Tibial artery (tissue), 4 donors: ENCODE data around the gene FSD2.

Experiments
- DNase-seq, 2 donors: peaks; one replicate each; pipeline ENCODE4 v3.0.0-alpha.2; 2019
- H3K27ac ChIP-seq, 2 donors: fragments of 200-600 bp; sonication (generic) in 1 of 2; 1 replicate in 1 of 2; 2 replicates in 1 of 2; pipeline ENCODE4 v1.5.1; 2018 to 2019; ENCODE audit warnings: mild to moderate bottlenecking in 1 of 2
- H3K27me3 ChIP-seq, 2 donors: fragments of 200-600 bp; sonication (generic) in 1 of 2; one replicate each; pipeline versions ENCODE4 v1.5.1 to v1.6.0; 2016 to 2019
- H3K36me3 ChIP-seq, 3 donors: fragments of 200-600 bp; sonication (generic) in 2 of 3; one replicate each; pipeline ENCODE4 v1.5.1; 2016 to 2019; ENCODE audit warnings: mild to moderate bottlenecking in 2 of 3
- H3K4me1 ChIP-seq, 4 donors: fragments of 200-600 bp; sonication (generic) in 2 of 4; 1 replicate in 3 of 4; 2 replicates in 1 of 4; pipeline ENCODE4 v1.5.1; 2016 to 2019
- H3K4me3 ChIP-seq, 2 donors: fragments of 200-600 bp; sonication (generic) in 1 of 2; 1 replicate in 1 of 2; 2 replicates in 1 of 2; pipeline ENCODE4 v1.5.1; 2018 to 2019; ENCODE audit warnings: mild to moderate bottlenecking in 2 of 2
- H3K9me3 ChIP-seq, 3 donors: fragments of 200-600 bp; sonication (generic) in 1 of 3; one replicate each; pipeline ENCODE4 v1.5.1; 2016 to 2019
- CTCF ChIP-seq, 2 experiments: fragments of 200-600 bp in 1 of 2; fragments of 450-650 bp in 1 of 2; IDR thresholded peaks; one replicate each; pipeline ENCODE4 v1.5.1; 2017 to 2019; ENCODE audit warnings: antibody characterized with exemption in 2 of 2, mild to moderate bottlenecking in 1 of 2, moderate library complexity in 1 of 2
- intact Hi-C: fragments of 100-400 bp; cut with DNase I; formaldehyde crosslinking; loops from one replicate; pipeline ENCODE4 v1.15.0; 2023; ENCODE audit warnings: low total_unique reads

FSD2 gene

DNA sequence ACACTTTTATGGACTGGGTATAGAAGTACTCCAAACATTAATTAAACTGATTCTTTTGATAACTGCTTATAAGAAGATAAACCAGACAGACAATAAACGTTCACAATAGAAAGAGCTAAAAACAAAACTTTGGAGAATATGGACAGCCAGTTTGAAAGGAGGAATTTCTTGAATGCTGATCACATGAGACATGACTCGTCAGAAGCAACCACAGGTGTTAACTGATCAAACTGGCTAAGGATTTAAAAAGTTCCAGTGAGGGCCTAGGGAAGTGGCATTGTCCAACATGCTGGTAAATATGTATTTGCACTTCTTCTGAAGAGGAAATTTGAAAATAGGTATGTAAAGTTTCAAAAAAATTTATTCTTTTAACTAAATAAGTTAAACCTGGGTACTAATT is 66.8 kb downstream of the FSD2 start:
- H3K4me3 ChIP-seq = no peak overlapping the region
- DNase-seq = no peak
- H3K36me3 ChIP-seq = peaks cover 0 to 3% (median 0%) of the 10 kb centered on the region in 3 donors
- no peaks in the 10 kb centered on the region for H3K9me3 ChIP-seq
- TF ChIP-seq CTCF (IDR thresholded peaks at IDR 0.05) = no peak
- H3K27me3 ChIP-seq = no peaks in the 10 kb centered on the region
- intact Hi-C loops = no loop called here
- H3K27ac ChIP-seq = no peak overlapping the region
- H3K4me1 ChIP-seq = no peaks in the 10 kb centered on the region

- no peak overlapping the region for H3K4me3 ChIP-seq
- peaks cover 0 to 3% (median 0%) of the 10 kb centered on the region in 3 donors for H3K36me3 ChIP-seq
- no peak for DNase-seq
- H3K4me1 ChIP-seq = no peaks in the 10 kb centered on the region
- no peak for TF ChIP-seq CTCF (IDR thresholded peaks at IDR 0.05)
- H3K27ac ChIP-seq = no peak overlapping the region
- no peaks in the 10 kb centered on the region for H3K9me3 ChIP-seq
- no peaks in the 10 kb centered on the region for H3K27me3 ChIP-seq
- intact Hi-C loops = no loop called here
These were observed 67.9 kb downstream of the FSD2 start for GRCh38 chr15:82737975-82738374.

DNA sequence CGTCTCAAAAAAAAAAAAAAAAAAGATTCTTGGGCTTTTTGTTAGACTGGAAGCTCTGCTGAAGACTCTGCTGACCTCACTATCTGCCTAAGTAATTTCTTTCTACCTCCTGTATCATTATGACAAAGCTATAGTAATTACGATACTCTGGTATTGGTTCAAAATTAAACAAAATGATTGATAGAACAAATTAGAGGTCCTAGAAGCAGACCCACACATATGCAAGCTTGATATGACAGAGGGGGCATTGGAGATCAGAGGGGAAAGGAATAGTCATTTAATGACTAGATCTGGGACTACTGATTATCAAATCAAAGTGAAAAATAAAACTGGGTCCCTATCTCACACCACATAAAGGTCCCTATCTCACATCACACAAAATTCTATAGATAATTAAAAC is 74.3 kb downstream of the FSD2 start:
- no peak for TF ChIP-seq CTCF (IDR thresholded peaks at IDR 0.05)
- Histone ChIP-seq H3K27me3 (no peaks in the 10 kb centered on the region), H3K4me1 (no peaks in the 10 kb centered on the region), H3K9me3 (no peaks in the 10 kb centered on the region), H3K36me3 (no peaks in the 10 kb centered on the region), H3K4me3 (no peak overlapping the region), H3K27ac (no peak overlapping the region)
- DNase-seq = no peak
- intact Hi-C loops = no loop called here

DNA sequence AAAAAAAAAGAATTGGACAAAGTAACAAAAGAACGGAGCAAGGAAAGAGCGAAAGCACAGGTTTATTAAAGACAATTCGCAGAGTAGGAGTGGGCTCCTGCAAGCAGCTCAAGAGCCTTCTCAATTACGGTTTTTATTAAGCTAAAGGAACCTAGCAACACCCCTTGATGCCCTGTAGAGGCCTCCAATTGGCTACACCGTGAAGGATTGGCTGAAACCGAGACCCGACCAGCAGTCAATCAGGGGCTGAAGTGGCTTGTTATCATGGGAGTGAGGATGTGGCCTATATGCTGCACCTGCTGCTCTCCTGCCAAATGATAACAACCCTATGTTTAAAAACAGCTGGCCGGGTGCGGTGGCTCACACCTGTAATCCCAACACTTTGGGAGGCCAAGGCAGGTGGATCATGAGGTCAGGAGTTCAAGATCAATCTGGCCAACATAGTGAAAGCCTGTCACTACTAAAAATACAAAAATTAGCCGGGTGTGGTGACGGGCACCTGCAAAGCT is 75.8 kb downstream of the FSD2 start:
- Histone ChIP-seq H3K36me3 (no peaks in the 10 kb centered on the region), H3K4me3 (no peak overlapping the region), H3K9me3 (no peaks in the 10 kb centered on the region), H3K27ac (no peak overlapping the region), H3K4me1 (no peaks in the 10 kb centered on the region), H3K27me3 (no peaks in the 10 kb centered on the region)
- intact Hi-C loops = no loop called here
- no peak for TF ChIP-seq CTCF (IDR thresholded peaks at IDR 0.05)
- DNase-seq = no peak

- intact Hi-C loops = no loop called here
- Histone ChIP-seq H3K27me3 (no peaks in the 10 kb centered on the region), H3K27ac (no peak overlapping the region), H3K9me3 (no peaks in the 10 kb centered on the region), H3K36me3 (no peaks in the 10 kb centered on the region), H3K4me1 (no peaks in the 10 kb centered on the region), H3K4me3 (no peak overlapping the region)
- DNase-seq = no peak
- TF ChIP-seq CTCF (IDR thresholded peaks at IDR 0.05) = no peak
These were observed 79.1 kb downstream of the FSD2 start for GRCh38 chr15:82726816-82727215.

DNA sequence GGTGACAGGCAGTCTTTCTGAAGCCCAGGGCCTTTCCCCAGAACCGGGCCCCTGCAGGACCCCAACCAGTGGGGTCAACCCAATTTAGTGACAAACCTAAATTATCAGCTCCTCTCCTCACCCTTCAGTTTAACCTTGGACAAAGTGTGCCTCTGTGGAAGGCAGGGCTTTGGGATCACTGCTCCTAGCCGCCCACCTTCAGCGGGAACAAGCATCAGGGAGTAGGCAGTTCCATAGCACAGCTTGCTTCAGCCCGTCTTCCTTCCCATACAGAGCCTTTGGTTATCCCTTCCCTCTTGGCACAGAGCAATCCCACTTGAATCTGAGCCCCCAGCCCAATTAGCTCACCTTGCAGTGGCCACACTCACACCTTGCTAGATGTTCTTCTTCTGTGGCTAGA is 90.9 kb downstream of the FSD2 start:
- no peak for TF ChIP-seq CTCF (IDR thresholded peaks at IDR 0.05)
- no peak overlapping the region for H3K4me3 ChIP-seq
- H3K4me1 ChIP-seq = peaks cover 0 to 5% (median 4%) of the 10 kb centered on the region in 4 donors
- DNase-seq = no peak
- no peak overlapping the region for H3K27ac ChIP-seq
- no peaks in the 10 kb centered on the region for H3K9me3 ChIP-seq
- intact Hi-C loops = no loop called here
- H3K36me3 ChIP-seq = no peaks in the 10 kb centered on the region
- H3K27me3 ChIP-seq = peaks cover 0 to 31% of the 10 kb centered on the region in 2 donors
